Cerebellar cortex (tissue), 1 donor: ENCODE measurements around the gene SOAT1.
A peak's percentile ranks its signal among the peaks of the same experiment; 100 is the strongest.
"Not testable (repeated sequence)": the region's sequence is repeated elsewhere in the genome, so short reads cannot be mapped to it uniquely, and the experiment has no call there.

ENCODE experiments used
- DNase-seq: peaks from one replicate; pipeline ENCODE4 v3.0.0-alpha.2; 2015; ENCODE audit warnings: low spot score

SOAT1 gene

GRCh38 chr1:179293340-179294327, at the start of gene SOAT1:
Gene SOAT1, plus strand, starts transcription at chr1:179293797. Its CDS starts 8,888 bp downstream, at chr1:179302685.
- peak; percentile 93 for DNase-seq

DNA sequence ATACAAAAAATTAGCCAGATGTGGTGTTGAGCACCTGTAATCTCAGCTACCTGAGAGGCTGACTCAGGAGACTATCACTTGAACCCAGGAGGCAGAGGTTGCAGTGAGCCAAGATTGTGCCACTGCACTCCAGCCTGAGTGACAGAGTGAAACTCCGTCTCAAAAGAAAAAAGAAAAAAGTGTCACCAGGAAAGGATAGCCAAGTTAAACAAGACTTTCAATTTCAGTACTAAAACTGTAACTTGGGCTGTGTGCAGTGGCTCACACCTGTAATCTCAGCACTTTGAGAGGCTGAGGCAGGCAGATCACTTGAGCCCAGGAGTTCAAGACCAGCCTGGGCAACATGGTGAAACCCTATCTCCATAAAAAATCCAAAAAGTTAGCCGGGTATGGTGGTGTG, 48.2 kb upstream of the SOAT1 start:
- DNase-seq, result not testable (repeated sequence)

DNA sequence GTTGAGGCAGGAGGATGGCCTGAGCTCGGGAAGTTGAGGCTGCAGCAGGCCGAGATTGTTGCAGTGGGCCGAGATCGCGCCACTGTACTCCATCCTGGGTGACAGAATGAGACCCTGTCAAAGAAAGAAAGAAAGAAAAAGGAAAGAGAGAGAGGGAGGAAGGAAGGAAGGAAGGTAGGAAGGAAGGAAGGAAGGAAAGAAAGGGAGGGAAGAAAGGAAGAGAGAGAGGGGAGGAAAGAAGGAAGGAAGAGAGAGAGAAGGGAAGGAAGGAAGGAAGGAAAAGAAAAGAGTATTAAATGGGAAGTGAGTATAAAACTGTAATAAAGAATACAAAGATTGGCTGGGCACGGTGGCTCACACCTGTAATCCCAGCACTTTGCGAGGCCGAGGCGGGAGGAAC, 45.7 kb upstream of the SOAT1 start:
- DNase-seq, result no peak

- DNase-seq, result peak; percentile 60
These were observed 41.9 kb upstream of the SOAT1 start for GRCh38 chr1:179251675-179252074.

GRCh38 chr1:179252606-179253005, 41.0 kb upstream of the SOAT1 start:
- DNase-seq, result no peak

- DNase-seq, result no peak
These were observed 40.2 kb upstream of the SOAT1 start for GRCh38 chr1:179253286-179253972.

DNA sequence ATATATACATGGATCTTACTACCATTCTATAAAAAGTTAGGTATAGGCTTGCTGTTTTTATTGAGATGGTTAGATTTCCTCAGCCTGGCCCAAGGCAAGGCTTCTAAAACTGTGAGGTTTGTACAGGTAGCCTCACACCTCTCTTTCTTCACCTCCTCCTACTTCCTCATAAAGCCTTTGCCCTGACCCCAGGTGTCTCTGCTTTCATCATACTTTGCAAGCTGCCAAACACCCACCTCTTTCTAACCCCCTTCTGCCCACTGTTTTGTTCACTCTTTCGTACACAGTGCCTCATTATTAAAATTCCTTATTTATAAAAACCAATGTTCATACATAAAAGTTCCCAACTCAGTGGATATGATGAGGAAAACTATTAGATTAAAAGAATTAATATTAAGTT, 31.4 kb upstream of the SOAT1 start:
- no peak for DNase-seq

DNA sequence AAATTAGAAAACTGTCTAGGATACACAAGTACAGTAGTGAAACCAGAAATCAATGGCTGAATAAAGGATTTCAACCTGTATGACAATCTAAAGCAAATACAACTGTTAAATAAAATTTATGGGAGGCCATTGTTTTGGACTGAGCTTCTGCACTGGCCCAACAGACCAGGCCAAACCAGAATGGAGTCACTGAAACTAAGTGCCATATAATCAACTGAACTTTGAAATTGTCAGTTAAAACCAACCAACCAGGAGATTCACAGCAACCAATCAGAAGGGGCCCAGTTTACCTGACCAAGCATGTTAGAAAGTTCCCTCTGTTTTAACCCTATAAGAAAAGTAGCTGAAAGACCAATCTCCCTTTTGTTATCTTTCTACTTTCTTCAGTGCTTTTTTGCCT, 30.5 kb upstream of the SOAT1 start:
- DNase-seq, result no peak

DNA sequence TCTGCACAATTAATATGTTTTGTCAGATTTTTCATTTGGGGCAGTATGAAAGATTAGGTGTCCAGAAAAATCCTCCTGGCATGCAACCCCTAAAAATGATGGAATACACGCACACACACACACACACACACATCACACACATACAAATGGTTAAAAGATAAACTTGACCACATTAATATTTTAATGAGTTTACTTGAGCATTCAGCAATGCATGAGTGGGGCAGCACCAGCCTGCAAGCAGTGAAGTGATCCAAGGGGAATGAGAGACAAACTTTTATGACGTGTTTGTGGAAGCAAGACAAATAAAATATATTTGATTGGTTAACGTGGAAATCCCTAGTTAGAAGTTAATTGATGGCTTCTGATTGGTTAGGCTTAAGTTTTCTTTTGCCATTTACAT, 29.1 kb upstream of the SOAT1 start:
- no peak for DNase-seq

DNA sequence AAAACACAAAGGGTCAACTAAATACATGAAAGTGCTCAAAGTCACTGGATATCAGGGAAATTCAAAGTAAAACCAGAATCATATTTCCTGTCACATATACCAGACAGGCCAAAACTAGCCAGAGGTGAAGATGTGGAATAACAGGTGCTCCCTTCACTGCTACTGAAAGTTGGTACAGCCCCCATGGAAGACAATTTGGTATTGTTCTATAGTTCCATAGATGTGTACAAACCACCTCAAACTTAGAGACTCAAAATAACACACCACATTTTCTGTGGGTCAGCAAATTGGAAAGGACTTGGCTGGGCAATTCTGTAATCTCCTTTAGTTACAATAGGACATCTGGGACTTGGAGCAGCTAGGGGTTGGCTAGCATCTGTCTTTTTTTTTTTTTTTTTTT, 24.5 kb upstream of the SOAT1 start:
- DNase-seq, result no peak

GRCh38 chr1:179274424-179274823, 19.2 kb upstream of the SOAT1 start:
- DNase-seq, result not testable (repeated sequence)

DNA sequence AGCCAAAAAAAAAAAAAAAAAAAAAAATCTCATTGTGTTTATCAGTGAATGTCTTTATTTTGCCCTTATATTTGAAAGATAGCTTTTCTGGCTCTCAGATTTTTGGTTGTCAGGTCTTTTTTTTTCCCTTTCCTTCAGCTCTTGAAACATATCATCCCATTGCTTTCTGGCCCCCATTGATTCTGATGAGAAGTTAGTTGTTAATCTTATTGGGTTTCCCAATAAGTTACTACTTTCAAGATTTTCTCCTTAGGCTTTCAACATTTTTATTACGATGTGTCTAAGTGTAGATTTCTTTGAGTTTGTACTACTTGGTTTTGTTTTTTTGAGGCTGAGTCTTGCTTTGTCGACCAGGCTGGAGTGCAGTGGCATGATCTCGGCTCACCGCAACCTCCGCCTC, 14.7 kb upstream of the SOAT1 start:
- DNase-seq, result no peak

DNA sequence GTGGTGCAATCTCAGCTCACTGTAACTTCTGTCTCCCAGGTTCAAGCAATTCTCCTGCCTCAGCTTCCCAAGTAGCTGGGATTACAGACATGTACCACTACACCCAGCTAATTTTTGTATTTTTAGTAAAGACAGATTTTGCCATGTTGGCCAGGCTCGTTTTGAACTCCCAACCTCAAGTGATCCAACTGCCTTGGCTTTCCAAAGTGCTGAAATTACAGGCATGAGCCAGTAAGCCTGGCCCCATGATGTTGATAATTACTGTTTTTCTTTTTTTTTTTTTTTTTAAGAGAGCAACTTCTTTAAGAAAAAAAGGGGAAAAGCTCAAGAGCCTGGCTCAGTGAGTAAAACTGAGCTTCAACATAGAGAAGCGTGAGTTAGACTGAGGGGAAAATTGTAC, 9.6 kb upstream of the SOAT1 start:
- DNase-seq, result no peak

- DNase-seq, result no peak
These were observed 5.7 kb upstream of the SOAT1 start for GRCh38 chr1:179287946-179288345.

GRCh38 chr1:179288977-179289376, 4.6 kb upstream of the SOAT1 start:
- no peak for DNase-seq

- DNase-seq, result no peak
These were observed 1.7 kb downstream of the SOAT1 start for GRCh38 chr1:179295164-179295755.

DNA sequence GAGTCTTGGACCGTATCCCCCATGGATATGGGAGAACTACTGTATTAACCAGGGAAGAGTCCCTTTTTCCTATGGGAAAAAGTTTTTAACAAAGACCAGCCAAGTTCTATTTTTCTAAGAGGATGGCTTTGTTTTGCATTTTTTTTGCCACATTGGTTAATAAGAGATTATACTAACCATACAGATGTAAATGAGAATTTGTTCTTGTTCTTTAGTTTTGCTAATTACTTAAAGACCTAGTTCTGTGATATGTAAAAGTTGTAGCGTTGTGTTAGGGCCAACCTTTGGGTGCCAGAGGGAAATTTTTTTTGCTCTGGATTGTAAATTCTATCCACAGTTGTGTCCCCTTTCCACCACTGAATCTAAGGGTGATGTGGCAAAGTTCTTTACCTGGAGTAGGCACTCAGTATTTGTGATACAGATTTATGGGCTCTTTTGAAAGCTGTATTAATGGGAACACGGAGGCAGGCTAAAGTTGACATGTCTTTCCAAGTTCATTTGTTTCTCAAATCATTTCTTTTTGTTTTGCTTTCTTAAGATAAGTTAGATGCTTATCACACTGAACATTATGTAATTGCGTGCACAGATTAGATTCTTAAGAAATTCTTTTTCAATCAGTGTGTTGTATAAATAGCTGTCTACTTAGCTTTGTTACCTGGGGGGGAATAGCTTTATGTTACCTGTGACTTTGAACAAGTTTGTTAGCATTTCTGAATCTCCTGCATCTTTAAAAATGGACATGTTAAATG, 2.9 kb downstream of the SOAT1 start:
- DNase-seq, result no peak

DNA sequence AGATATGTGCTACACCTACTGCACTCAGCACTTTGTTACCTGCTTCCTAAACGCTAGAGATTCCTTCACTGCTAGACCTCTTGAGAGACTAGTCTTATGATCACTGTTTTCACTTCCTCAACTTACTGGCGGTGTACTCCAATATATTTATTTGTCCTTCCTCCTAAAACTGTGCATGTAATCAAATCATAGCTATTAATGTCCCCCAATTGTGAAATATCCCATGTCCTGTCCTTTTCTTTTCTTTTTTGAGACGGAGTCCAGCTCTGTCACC, 3.4 kb downstream of the SOAT1 start:
- no peak for DNase-seq

GRCh38 chr1:179298952-179299351, 5.4 kb downstream of the SOAT1 start:
- DNase-seq, result no peak

DNA sequence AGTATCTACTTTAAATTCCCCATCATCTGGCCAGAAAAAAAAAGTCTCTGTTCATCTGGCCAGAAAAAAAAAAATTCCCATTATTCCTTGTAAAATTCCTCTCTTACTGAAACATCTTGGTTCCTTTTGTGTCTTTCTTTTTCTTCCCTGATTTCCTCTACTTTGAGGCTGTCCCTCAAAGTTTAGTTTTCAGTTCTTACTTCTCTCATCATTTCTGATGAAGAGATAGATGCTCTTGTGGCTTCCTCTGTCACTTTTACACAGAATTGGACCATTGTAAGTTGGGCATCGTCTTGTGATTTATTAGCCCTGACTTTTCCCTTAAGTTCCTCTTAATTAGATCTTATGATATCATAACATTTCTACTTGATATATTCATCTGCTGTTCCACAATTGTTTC, 6.5 kb downstream of the SOAT1 start:
- DNase-seq, result no peak

GRCh38 chr1:179302070-179302469, 8.5 kb downstream of the SOAT1 start:
- DNase-seq, result no peak

- DNase-seq, result no peak
These were observed 9.7 kb downstream of the SOAT1 start for GRCh38 chr1:179303200-179303785.
